Middle frontal gyrus (tissue), 1 donor: ENCODE results near the gene NYAP2.

Source experiments
- DNase-seq: peaks from one replicate; pipeline ENCODE4 v3.0.0-alpha.2; 2015; ENCODE audit warnings: low spot score; ENCODE audit errors: extremely low spot score

The NYAP2 gene

GRCh38 chr2:225616372-225616771, 216.9 kb downstream of the NYAP2 start:
- DNase-seq = no peak

- DNase-seq = no peak
These were observed 217.3 kb downstream of the NYAP2 start for GRCh38 chr2:225616848-225617247.

- DNase-seq = no peak
These were observed 220.7 kb downstream of the NYAP2 start for GRCh38 chr2:225620227-225620626.

- DNase-seq = no peak
These were observed 231.5 kb downstream of the NYAP2 start for GRCh38 chr2:225630824-225631533.

GRCh38 chr2:225632351-225632750, 232.8 kb downstream of the NYAP2 start:
- no peak for DNase-seq

- DNase-seq = no peak
These were observed 237.0 kb downstream of the NYAP2 start for GRCh38 chr2:225636558-225636957.

- DNase-seq = no peak
These were observed 237.7 kb downstream of the NYAP2 start for GRCh38 chr2:225637259-225637658.

- no peak for DNase-seq
These were observed 241.0 kb downstream of the NYAP2 start for GRCh38 chr2:225640550-225640949.

GRCh38 chr2:225649274-225649673, 249.8 kb downstream of the NYAP2 start:
- no peak for DNase-seq

GRCh38 chr2:225650041-225650440, 250.5 kb downstream of the NYAP2 start:
- no peak for DNase-seq

- DNase-seq = peak; percentile 87
These were observed 261.0 kb downstream of the NYAP2 start for GRCh38 chr2:225660262-225661131.

- DNase-seq = no peak
These were observed 262.6 kb downstream of the NYAP2 start for GRCh38 chr2:225662101-225662500.

- no peak for DNase-seq
These were observed 267.9 kb downstream of the NYAP2 start for GRCh38 chr2:225667445-225667844.

GRCh38 chr2:225668606-225669266, 269.2 kb downstream of the NYAP2 start:
- peak; percentile 36 for DNase-seq

- DNase-seq = no peak
These were observed 270.8 kb downstream of the NYAP2 start for GRCh38 chr2:225670111-225670974.

- no peak for DNase-seq
These were observed 279.3 kb downstream of the NYAP2 start for GRCh38 chr2:225678792-225679191.

- no peak for DNase-seq
These were observed 283.7 kb downstream of the NYAP2 start for GRCh38 chr2:225683258-225683657.

GRCh38 chr2:225690153-225690552, 290.6 kb downstream of the NYAP2 start:
- DNase-seq = no peak

GRCh38 chr2:225691711-225692110, 292.2 kb downstream of the NYAP2 start:
- DNase-seq = no peak

GRCh38 chr2:225693259-225693658, 293.7 kb downstream of the NYAP2 start:
- DNase-seq = no peak

GRCh38 chr2:225694664-225695063, 295.2 kb downstream of the NYAP2 start:
- DNase-seq = no peak
